ENCODE measurements around the gene STN1. TPM values are rescaled to one million over a fixed set of nuclear protein-coding genes. Genes with fewer than 3 reads are reported as not detected.

STN1 gene, protein sequence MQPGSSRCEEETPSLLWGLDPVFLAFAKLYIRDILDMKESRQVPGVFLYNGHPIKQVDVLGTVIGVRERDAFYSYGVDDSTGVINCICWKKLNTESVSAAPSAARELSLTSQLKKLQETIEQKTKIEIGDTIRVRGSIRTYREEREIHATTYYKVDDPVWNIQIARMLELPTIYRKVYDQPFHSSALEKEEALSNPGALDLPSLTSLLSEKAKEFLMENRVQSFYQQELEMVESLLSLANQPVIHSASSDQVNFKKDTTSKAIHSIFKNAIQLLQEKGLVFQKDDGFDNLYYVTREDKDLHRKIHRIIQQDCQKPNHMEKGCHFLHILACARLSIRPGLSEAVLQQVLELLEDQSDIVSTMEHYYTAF
- polyA plus RNA-seq (ENCODE audit: insufficient read depth in 1 of 5, insufficient read length in 5 of 5, low replicate concordance in 1 of 5): 10 to 100 TPM; 25.2 to 31.4 (median 29.6) TPM
- long read RNA-seq, donor 1, transcript STN1-201 (10 exons, 1,417 nt): major isoform, 11 of 12 reads
- long read RNA-seq, donor 1, partial matches to known transcripts: 0 of 12 reads
- long read RNA-seq, donor 1, other reads (novel, unspliced or antisense): 0 of 12 reads
- long read RNA-seq, donor 2, transcript STN1-201 (10 exons, 1,417 nt): major isoform, 5 of 9 reads
- long read RNA-seq, donor 2, partial matches to known transcripts: 0 of 9 reads
- long read RNA-seq, donor 2, other reads (novel, unspliced or antisense): 0 of 9 reads
- long read RNA-seq, donor 3, transcript STN1-201 (10 exons, 1,417 nt): major isoform, 6 of 9 reads
- long read RNA-seq, donor 3, partial matches to known transcripts: 0 of 9 reads
- long read RNA-seq, donor 3, other reads (novel, unspliced or antisense): 0 of 9 reads
- long read RNA-seq, donor 4, partial matches to known transcripts: 0 of 3 reads
- long read RNA-seq, donor 4, other reads (novel, unspliced or antisense): 0 of 3 reads
- long read RNA-seq, donor 5, transcript STN1-201 (10 exons, 1,417 nt): major isoform, 6 of 15 reads
- long read RNA-seq, donor 5, transcript STN1-202 (9 exons, 1,311 nt): major isoform, 6 of 15 reads
- long read RNA-seq, donor 5, partial matches to known transcripts: 0 of 15 reads
- long read RNA-seq, donor 5, other reads (novel, unspliced or antisense): 0 of 15 reads
- long read RNA-seq, donor 6, transcript STN1-202 (9 exons, 1,311 nt): minor isoform, 5 of 12 reads
- long read RNA-seq, donor 6, transcript STN1-201 (10 exons, 1,417 nt): major isoform, 7 of 12 reads
- long read RNA-seq, donor 6, partial matches to known transcripts: 0 of 12 reads
- long read RNA-seq, donor 6, other reads (novel, unspliced or antisense): 0 of 12 reads
- long read RNA-seq, donor 7, transcript STN1-201 (10 exons, 1,417 nt): major isoform, 6 of 11 reads
- long read RNA-seq, donor 7, partial matches to known transcripts: 0 of 11 reads
- long read RNA-seq, donor 7, other reads (novel, unspliced or antisense): 0 of 11 reads
- long read RNA-seq, donor 8, partial matches to known transcripts: 0 of 2 reads
- long read RNA-seq, donor 8, other reads (novel, unspliced or antisense): 0 of 2 reads

- DNase-seq: peak; percentile 96 to 97
Observed at GRCh38 chr10:103918053-103918846, at the start of gene STN1. Gene STN1, minus strand, starts transcription at chr10:103918184. Its CDS starts 590 bp downstream, at chr10:103917594.

DNA sequence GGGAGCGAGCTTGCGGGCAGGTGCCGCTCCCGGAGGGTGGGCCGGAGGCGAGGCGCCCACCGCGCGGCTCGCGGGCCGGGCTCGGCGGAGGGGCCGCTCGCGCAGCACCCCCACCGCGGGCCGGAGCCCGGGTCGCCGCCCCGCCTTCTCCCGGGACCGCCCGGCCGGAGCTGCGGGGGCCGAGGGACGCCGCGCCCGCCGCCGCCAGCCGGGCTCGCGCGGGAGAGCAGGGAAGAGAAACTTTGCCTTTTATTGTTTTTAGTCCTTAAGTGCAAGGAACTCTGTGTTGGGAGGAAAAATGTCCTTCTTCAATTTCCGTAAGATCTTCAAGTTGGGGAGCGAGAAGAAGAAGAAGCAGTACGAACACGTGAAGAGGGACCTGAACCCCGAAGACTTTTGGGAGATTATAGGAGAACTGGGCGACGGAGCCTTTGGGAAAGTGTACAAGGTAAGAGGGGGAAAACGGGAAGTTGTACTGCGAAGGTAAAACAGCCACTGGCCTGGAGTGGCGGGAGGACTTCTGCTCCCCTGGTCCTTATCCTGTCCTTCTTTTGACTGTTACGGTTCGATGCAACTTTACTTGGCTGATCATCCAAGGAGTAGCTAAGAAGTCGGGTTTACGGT is 49.6 kb upstream of the STN1 start:
- peak; percentile 43 to 44 for DNase-seq

DNA sequence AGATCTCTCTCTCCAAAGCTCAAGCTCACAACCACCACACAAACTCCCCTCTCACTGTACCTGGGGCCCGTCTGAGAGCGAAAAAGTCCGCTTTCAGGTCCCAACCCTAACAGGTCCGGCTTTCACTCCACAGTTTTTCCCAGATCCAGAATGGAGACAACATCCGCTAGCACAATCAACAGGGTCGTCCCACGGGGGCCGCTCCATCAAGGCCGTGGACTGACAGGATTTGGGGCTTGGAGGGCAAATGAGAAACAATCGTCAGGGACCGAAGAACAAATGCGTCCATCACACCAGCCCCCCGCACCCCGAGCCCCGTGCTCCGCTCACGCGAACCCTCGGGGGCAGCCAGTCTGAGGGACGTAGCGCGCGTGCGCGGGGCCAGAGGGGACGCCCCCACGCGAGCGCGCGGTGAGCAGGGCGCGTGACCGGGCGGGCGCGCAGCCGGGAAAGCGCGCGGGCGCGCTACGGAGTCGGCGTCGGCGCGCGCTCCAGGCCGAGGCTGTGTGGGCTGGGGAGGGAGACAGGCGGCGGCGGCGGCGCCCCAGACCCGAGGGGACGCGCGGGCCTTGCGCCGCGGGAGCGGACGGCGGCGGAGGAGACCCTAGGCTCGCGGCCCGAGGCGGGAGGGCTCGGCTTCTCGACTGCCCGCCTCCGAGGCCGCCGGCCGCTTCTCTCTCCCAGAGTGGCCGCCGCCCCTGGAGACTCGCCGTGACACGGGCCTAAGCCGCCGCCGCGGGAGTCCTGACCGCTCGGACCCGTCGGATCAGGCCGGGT is 48.9 kb upstream of the STN1 start, which contains the start of gene SLK:
Gene SLK, plus strand, starts transcription at position 470 of the 777 bp plus-strand sequence. CDS start 606 bp downstream, outside the sequence.
- peak; percentile 88 to 91 for DNase-seq

DNA sequence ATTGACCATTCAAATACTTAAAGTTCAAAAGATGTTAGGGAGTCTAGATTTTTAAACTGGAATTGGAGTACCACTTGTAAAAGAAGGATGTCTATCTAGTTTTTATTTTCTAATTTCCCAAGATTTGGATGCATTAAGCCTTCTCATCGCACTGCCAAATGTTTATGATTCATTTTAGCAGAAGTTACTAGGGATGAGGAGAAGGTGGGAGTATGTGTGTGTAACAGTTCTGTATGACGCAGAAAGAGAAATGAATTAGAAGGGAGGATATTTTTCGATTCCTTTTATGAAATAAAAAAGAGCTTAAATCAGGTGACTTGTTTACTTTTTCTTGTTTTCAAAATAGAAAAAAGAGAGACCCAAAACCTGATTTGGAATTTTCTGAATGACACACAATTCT is 42.1 kb upstream of the STN1 start:
- no peak for DNase-seq

DNA sequence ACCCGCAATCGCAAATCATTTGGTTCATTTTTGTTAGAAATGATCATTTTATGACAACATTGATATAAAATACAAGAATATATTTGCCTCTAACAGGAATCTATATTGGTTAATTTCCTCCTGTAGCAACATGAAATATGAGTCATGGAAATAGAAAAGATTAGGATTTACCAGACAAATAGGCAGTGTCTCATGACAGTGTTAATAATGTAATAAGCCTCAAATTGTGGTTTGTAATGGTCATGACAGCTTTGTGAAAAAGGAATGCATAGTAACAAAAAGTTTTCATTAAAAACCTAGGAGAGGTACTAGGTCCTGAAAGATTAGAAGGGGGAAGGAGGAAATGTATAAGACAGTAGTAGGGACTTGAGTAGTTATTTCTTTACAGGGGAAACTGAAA is 41.0 kb upstream of the STN1 start:
- no peak for DNase-seq

GRCh38 chr10:103954543-103954942 is 36.6 kb upstream of the STN1 start:
- DNase-seq: no peak

GRCh38 chr10:103951942-103952341 is 34.0 kb upstream of the STN1 start:
- no peak for DNase-seq

DNA sequence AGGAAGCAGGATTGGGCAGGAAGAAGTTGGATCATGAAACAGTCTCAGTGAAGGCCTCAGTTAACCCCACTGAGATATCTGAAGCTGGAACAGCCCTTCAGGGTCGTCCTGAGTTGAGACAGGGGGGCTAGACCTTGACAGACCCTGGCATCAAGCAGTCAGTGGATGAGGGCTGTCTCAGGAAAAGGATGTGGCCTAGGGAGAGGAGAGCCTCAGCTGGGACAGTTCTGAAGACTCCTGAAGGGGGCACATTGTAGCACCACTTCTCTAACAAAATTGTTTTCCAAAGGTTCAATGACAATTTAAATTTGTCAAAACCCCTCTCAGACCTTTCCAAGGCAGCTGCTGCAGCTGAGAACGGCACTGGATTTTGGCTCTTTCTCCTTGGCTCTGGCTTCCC is 33.2 kb upstream of the STN1 start:
- no peak for DNase-seq

- DNase-seq: no peak
Observed at GRCh38 chr10:103949728-103950127, 31.7 kb upstream of the STN1 start.

DNA sequence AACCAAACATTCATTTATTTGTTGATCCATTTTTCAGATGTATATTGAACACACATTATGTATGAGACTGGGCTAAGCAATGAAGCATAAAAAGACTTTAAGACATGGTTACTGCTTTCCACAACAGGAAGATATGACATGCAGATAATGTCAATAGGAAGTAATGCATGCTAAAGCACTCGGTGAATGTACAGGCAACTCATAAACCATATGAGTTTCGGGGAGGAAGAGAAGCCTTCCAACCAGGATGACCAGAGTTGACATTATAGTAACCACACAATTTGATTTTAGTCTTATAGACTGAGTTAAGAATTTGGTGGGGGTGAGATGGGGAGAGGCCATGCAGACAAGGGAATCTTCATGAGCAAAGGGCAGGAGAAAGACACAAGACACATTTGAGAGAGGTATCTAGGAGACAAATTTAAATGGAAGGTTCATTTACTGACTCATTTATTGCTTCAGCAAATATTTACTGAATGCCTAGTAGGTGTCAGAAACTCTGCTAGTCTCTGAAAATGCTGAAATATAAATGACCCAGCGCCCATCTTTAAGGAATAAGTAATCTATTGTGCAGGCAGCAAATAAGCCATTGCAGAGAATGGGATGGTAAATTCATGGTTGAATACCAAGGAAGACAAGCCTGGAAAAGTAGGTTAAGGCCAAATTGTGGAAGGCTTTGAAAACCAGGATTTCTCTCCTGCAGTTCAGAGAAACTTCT is 30.0 kb upstream of the STN1 start:
- DNase-seq: no peak

DNA sequence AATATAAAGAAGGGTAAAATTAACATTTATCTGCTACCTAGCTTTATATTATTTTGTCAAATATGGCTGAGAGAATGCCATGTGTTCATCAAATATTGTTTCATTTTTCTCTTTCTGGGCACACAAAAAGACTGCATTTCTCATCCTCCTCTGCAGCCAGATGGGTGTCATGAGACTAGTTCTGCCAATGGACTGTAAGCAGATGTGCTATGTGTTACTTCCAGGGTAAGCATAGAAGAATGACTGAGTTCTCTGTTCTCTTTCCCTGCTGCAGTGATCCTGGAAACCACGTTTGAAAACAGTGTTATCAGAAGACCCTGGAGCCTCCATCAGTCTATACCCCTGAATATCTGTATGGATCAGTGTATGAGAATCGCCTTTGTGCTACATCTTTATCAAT is 24.9 kb upstream of the STN1 start:
- DNase-seq: no peak

GRCh38 chr10:103941801-103942200 is 23.8 kb upstream of the STN1 start:
- no peak for DNase-seq

- no peak for DNase-seq
Observed at GRCh38 chr10:103939522-103939921, 21.5 kb upstream of the STN1 start.

DNA sequence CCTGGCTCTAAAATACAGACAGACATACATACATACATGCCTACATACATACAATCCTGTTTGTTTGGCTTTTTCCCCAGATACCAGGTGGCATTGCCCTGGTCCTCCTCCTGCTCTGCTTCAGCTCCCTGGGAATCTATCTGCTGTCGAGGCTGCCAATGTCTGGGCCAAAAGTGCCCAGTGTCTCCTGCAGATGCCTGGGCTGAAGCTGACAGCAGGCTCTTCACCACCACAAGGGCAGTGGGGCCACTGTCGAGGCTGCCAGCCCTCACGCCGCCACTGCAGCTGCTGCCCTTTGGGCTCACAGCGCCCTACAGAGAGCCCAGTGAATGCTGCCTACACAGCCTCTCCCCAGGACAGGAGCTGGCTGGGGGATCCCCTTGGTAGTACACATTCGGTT is 18.0 kb upstream of the STN1 start:
- no peak for DNase-seq

DNA sequence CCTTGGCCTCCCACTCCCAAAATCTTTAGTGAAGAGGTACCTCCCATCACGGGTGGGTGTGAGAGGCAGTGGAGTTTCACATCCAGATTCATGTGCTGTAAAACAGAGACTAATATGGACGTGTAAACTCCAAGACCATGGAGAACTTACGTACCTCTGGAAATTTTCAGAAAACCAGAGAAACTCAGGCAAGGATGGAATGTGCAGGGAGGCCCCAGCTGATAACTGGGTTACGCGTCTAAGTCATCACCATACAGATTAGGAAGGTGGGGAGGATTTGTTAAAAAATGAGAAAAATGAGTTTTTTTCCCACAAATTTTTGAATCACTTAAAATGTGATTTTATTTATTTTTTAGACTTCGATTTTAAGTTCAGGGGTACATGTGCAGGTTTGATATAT is 16.3 kb upstream of the STN1 start:
- no peak for DNase-seq

DNA sequence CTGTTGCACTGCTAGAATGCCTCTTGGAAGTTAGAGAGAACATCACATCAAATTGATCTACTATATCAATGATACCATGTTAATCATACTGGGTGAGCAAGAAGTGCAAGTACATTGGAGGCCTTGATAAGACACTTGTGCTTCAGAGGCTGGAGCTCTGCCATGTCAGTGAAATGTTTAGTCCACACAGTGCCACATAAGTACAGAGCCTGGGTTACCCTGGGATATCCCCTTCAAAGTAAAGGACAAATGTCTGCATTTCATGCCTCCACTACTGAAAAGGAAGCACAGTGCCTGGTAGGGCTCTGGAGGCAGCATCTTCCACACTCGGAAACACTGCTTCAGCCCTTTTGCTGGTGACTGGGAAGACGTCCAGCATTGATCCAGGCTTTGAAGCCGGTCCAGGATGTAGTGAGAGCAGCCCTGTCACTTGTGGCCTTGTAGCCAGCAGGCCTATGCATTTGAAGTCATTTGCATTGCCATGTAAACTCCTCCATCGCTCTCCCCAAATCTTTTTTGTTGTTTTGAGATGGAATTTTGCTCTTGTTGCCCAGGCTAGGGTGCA is 15.7 kb upstream of the STN1 start:
- peak in 1 of 2 donors; percentile 44 for DNase-seq

GRCh38 chr10:103932971-103933370 is 15.0 kb upstream of the STN1 start:
- DNase-seq: no peak

DNA sequence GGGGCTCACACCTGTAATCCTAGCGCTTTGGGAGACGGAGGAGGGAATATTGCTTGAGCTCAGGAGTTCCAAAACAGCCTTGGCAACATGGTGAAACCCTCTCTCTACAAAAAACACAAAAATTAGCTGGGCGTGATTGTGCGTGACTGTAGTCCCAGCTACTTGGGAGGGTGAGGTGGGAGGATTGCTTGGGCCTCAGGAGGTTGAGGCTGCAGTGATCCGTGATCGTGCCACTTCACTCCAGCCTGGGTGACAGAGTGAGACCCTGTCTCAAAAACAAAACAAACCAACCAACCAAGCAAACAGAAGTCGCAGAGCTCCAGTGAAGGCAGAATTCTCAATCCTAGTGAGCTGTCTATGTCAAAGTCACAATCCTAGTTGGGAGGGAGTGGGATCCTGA is 14.3 kb upstream of the STN1 start:
- DNase-seq: no peak

Measured in right lung (tissue), 10 donors.